HL-60 (cell line): Measurements from ENCODE around the gene PGBD5.

Experiments used
- CTCF ChIP-seq: IDR thresholded peaks from one replicate; pipeline ENCODE4 v1.5.1; 2011; ENCODE audit warnings: low read length, control low read depth, inconsistent platforms; ENCODE audit not compliant: insufficient read depth
- GABPA ChIP-seq: IDR thresholded peaks from 2 replicates; pipeline ENCODE4 v1.6.1; 2012; ENCODE audit warnings: low read depth
- POLR2AphosphoS5 ChIP-seq: IDR thresholded peaks from 2 replicates; pipeline ENCODE4 v1.6.1; 2012; ENCODE audit warnings: low read depth
- REST ChIP-seq: IDR thresholded peaks from 2 replicates; pipeline ENCODE4 v1.6.1; 2012; ENCODE audit warnings: low read depth; ENCODE audit not compliant: insufficient replicate concordance
- SPI1 ChIP-seq: IDR thresholded peaks from 2 replicates; pipeline ENCODE4 v1.6.1; 2012; ENCODE audit warnings: low read depth, mild to moderate bottlenecking, borderline replicate concordance

- TF ChIP-seq GABPA (no peak), POLR2AphosphoS5 (no peak), CTCF (no peak), REST (no peak), SPI1 (no peak)
Observed at GRCh38 chr1:230394741-230395140, 31.4 kb downstream of the PGBD5 start.
